SK-N-MC (cell line): ENCODE results near the gene CCDC160.

Experiments used
- EZH2 ChIP-seq: fragments of 200-600 bp; sonication (generic); IDR thresholded peaks from one replicate; pipeline ENCODE4 v1.6.1; 2017; ENCODE audit warnings: antibody characterized with exemption
- FOXP2 ChIP-seq: optimal IDR thresholded peaks from 2 replicates; pipeline ENCODE3; 2011; ENCODE audit warnings: mild to moderate bottlenecking, moderate library complexity; ENCODE audit not compliant: insufficient read depth; ENCODE audit errors: extremely low read length, control extremely low read depth
- POLR2AphosphoS5 ChIP-seq: IDR thresholded peaks from 2 replicates; pipeline ENCODE4 v1.6.1; 2012; ENCODE audit warnings: mild to moderate bottlenecking, low read depth, low read length, borderline replicate concordance

GRCh38 chrX:134241960-134242619 lies 5.1 kb downstream of the CCDC160 start:
- TF ChIP-seq EZH2 (no peak), POLR2AphosphoS5 (no peak), FOXP2 (no peak)
